HepG2 (cell line): ENCODE data around the gene GPC3. TPM values are rescaled to one million over a fixed set of nuclear protein-coding genes. Genes with fewer than 3 reads are reported as not detected.

Experiments used
- AKAP8 ChIP-seq: sonication (generic); formaldehyde crosslinking; IDR thresholded peaks from 2 replicates; pipeline ENCODE4 v1.5.1; 2020; ENCODE audit warnings: mild to moderate bottlenecking, missing genetic modification reagents
- ARNTL ChIP-seq: sonication (generic); formaldehyde crosslinking; IDR thresholded peaks from 2 replicates; pipeline ENCODE4 v1.4.0; 2020; ENCODE audit warnings: mild to moderate bottlenecking, missing genetic modification reagents
- ATAD3A ChIP-seq: sonication (generic); formaldehyde crosslinking; IDR thresholded peaks from 2 replicates; pipeline ENCODE4 v1.4.0; 2020; ENCODE audit warnings: missing genetic modification reagents
- ETS1 ChIP-seq: sonication (generic); formaldehyde crosslinking; IDR thresholded peaks from 2 replicates; pipeline ENCODE4 v1.4.0; 2020; ENCODE audit warnings: missing genetic modification reagents
- FOXO1 ChIP-seq: sonication (generic); formaldehyde crosslinking; IDR thresholded peaks from 2 replicates; pipeline ENCODE4 v1.4.0; 2020; ENCODE audit warnings: missing genetic modification reagents
- HNRNPH1 ChIP-seq: fragments of 200-400 bp; formaldehyde crosslinking; optimal IDR thresholded peaks from 2 replicates; pipeline ENCODE3; 2017; ENCODE audit warnings: mild to moderate bottlenecking, low read depth, low read length
- IRF9 ChIP-seq: sonication (generic); formaldehyde crosslinking; IDR thresholded peaks from 2 replicates; pipeline ENCODE4 v1.8.0; 2022; ENCODE audit warnings: missing genetic modification reagents, mild to moderate bottlenecking, borderline replicate concordance
- LRRFIP1 ChIP-seq: sonication (generic); formaldehyde crosslinking; conservative IDR thresholded peaks from 2 replicates; pipeline ENCODE4 v1.4.0; 2020; ENCODE audit warnings: missing genetic modification reagents
- MED13 ChIP-seq: sonication (generic); formaldehyde crosslinking; IDR thresholded peaks from 2 replicates; pipeline ENCODE4 v1.5.0; 2020; ENCODE audit warnings: missing genetic modification reagents
- MEIS1 ChIP-seq: sonication (generic); formaldehyde crosslinking; IDR thresholded peaks from 2 replicates; pipeline ENCODE4 v1.9.0; 2021; ENCODE audit warnings: mild to moderate bottlenecking, missing genetic modification reagents, moderate library complexity, borderline replicate concordance
- MNT ChIP-seq: fragments of 450-650 bp; IDR thresholded peaks from 2 replicates; pipeline ENCODE4 v1.6.1; 2016
- PHF21A ChIP-seq: sonication (generic); formaldehyde crosslinking; IDR thresholded peaks from 2 replicates; pipeline ENCODE4 v1.5.0; 2020; ENCODE audit warnings: mild to moderate bottlenecking, missing genetic modification reagents
- RFX3 ChIP-seq: IDR thresholded peaks from 2 replicates; pipeline ENCODE4 v1.6.1; 2016; ENCODE audit warnings: missing biosample characterization, missing genetic modification reagents
- SCMH1 ChIP-seq: sonication (generic); formaldehyde crosslinking; IDR thresholded peaks from 2 replicates; pipeline ENCODE4 v1.9.0; 2021; ENCODE audit warnings: missing genetic modification reagents, mild to moderate bottlenecking, borderline replicate concordance
- SP2 ChIP-seq: sonication (generic); formaldehyde crosslinking; IDR thresholded peaks from 2 replicates; pipeline ENCODE4 v1.5.1; 2020; ENCODE audit warnings: mild to moderate bottlenecking, missing genetic modification reagents
- TBL1XR1 ChIP-seq: fragments of 150-350 bp; IDR thresholded peaks from 2 replicates; pipeline ENCODE4 v1.6.1; 2014; ENCODE audit warnings: borderline replicate concordance, low read length; ENCODE audit not compliant: partially characterized antibody
- XBP1 ChIP-seq: sonication (generic); formaldehyde crosslinking; IDR thresholded peaks from 2 replicates; pipeline ENCODE4 v1.5.0; 2020; ENCODE audit warnings: missing genetic modification reagents
- ZNF550 ChIP-seq: sonication (generic); formaldehyde crosslinking; IDR thresholded peaks from 2 replicates; pipeline ENCODE4 v1.4.0; 2020; ENCODE audit warnings: mild to moderate bottlenecking, missing genetic modification reagents, borderline replicate concordance
- ZNF761 ChIP-seq: sonication (generic); formaldehyde crosslinking; conservative IDR thresholded peaks from 2 replicates; pipeline ENCODE4 v1.4.0; 2020; ENCODE audit warnings: mild to moderate bottlenecking, missing genetic modification reagents
- polyA plus RNA-seq, 8 experiments: library from polyadenylated mRNA; depleted of rRNA in 3 of 8; stranded (reverse) in 7 of 8; unstranded in 1 of 8; fragments of >200 nt; fragmentation: Illumina TruSeq in 4 of 8; extraction: Trizol in 4 of 8; gene quantifications; 2 replicates each; pipeline versions ENCODE4 v1.2.1 to v1.2.3, GENCODE V29; 2011 to 2016; ENCODE audit warnings: low read depth in 4 of 8, missing spikeins in 1 of 8, mixed read lengths in 1 of 8; ENCODE audit not compliant: insufficient read depth in 1 of 8
- total RNA-seq, 5 experiments: library from RNA; depleted of rRNA; stranded (reverse); fragments of >200 nt; fragmentation: Illumina TruSeq; extraction: Trizol; gene quantifications; 2 replicates each; pipeline ENCODE4 v1.2.3, GENCODE V29; 2016; ENCODE audit warnings: low read depth in 1 of 5
- TF ChIP-seq, protein P1 (sequence below): IDR thresholded peaks from 2 replicates; pipeline ENCODE4 v1.4.0; 2020; ENCODE audit warnings: mild to moderate bottlenecking, missing genetic modification reagents

The GPC3 gene
- total and polyA plus RNA-seq, 2 of the 13 experiments (the other 11 are each of a cell fraction or from before 2014, with no cell fraction given) = 1,799 to 3,263 TPM

GRCh38 chrX:134006484-134007161, 21.2 kb upstream of the GPC3 start (continued):
- TF ChIP-seq, protein P1, sequence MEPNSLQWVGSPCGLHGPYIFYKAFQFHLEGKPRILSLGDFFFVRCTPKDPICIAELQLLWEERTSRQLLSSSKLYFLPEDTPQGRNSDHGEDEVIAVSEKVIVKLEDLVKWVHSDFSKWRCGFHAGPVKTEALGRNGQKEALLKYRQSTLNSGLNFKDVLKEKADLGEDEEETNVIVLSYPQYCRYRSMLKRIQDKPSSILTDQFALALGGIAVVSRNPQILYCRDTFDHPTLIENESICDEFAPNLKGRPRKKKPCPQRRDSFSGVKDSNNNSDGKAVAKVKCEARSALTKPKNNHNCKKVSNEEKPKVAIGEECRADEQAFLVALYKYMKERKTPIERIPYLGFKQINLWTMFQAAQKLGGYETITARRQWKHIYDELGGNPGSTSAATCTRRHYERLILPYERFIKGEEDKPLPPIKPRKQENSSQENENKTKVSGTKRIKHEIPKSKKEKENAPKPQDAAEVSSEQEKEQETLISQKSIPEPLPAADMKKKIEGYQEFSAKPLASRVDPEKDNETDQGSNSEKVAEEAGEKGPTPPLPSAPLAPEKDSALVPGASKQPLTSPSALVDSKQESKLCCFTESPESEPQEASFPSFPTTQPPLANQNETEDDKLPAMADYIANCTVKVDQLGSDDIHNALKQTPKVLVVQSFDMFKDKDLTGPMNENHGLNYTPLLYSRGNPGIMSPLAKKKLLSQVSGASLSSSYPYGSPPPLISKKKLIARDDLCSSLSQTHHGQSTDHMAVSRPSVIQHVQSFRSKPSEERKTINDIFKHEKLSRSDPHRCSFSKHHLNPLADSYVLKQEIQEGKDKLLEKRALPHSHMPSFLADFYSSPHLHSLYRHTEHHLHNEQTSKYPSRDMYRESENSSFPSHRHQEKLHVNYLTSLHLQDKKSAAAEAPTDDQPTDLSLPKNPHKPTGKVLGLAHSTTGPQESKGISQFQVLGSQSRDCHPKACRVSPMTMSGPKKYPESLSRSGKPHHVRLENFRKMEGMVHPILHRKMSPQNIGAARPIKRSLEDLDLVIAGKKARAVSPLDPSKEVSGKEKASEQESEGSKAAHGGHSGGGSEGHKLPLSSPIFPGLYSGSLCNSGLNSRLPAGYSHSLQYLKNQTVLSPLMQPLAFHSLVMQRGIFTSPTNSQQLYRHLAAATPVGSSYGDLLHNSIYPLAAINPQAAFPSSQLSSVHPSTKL (CRISPR knock-in tag) = peak; percentile 92
- no peak for TF ChIP-seq AKAP8 (CRISPR knock-in tag)
- no peak for TF ChIP-seq SP2 (CRISPR knock-in tag)
- no peak for TF ChIP-seq MEIS1 (CRISPR knock-in tag)
- TF ChIP-seq FOXO1 = peak; percentile 92
- TF ChIP-seq ARNTL (CRISPR knock-in tag) = no peak
- no peak for TF ChIP-seq HNRNPH1
- TF ChIP-seq LRRFIP1 = no peak
- TF ChIP-seq SCMH1 (CRISPR knock-in tag) = no peak
- TF ChIP-seq RFX3 (CRISPR knock-in tag) = no peak
- TF ChIP-seq TBL1XR1 = no peak
- TF ChIP-seq ETS1 (CRISPR knock-in tag) = no peak
- TF ChIP-seq MED13 (CRISPR knock-in tag) = peak; percentile 97
- peak; percentile 42; the same call in 1 of the 2 replicates for TF ChIP-seq PHF21A (CRISPR knock-in tag)
- TF ChIP-seq ZNF761 = no peak
- no peak for TF ChIP-seq MNT
- no peak for TF ChIP-seq XBP1
- TF ChIP-seq ZNF550 (CRISPR knock-in tag) = no peak
- TF ChIP-seq IRF9 (CRISPR knock-in tag) = no peak
- no peak for TF ChIP-seq ATAD3A (CRISPR knock-in tag)
